HepG2 (cell line): ENCODE data around the gene SLIT3. TPM values are rescaled to one million over a fixed set of nuclear protein-coding genes. Genes with fewer than 3 reads are reported as not detected.

Experiments
- ATAC-seq: fragments of 200-7000 bp; cut with Tn5 transposase; 3 replicates; pipeline ENCODE4 v1.9.1; 2020; ENCODE audit warnings: mild to moderate bottlenecking, moderate library complexity
- BruUV-seq: library from RNA; stranded (reverse); fragments of 400-500 nt; replicated peaks from 2 replicates; lab custom pipeline; 2021; lab: Mats Ljungman, UMichigan
- CTCF ChIA-PET: fragments of 300-600 bp; formaldehyde crosslinking; extraction: SDS; loops from one replicate; lab custom pipeline; 2021; ENCODE audit warnings: low total read pairs, inconsistent platforms, low intra/inter-chr PET ratio; lab: Yijun Ruan, JAX
- POLR2A ChIA-PET: fragments of 350-600 bp; sonication (Branson Sonifier 250); formaldehyde crosslinking; loops from one replicate; lab custom pipeline; 2020; ENCODE audit warnings: antibody characterized with exemption, inconsistent platforms; lab: Yijun Ruan, JAX
- DNase-seq: peaks from one replicate; pipeline ENCODE4 v3.0.0-alpha.2; 2015; ENCODE audit warnings: low spot score
- FAIRE-seq: peaks from 3 replicates; lab custom pipeline; 2011; peaks lifted over from hg19 to GRCh38; lab: Jason Lieb, UNC
- H2AFZ ChIP-seq: one replicate; pipeline ENCODE4 v1.6.1; 2011; ENCODE audit warnings: low read length, inconsistent platforms
- H3K27ac ChIP-seq: fragments of 300-600 bp; 3 replicates; pipeline ENCODE4 v1.8.0; 2011; ENCODE audit warnings: mixed run types, mild to moderate bottlenecking, mixed read lengths, low read length, inconsistent platforms; ENCODE audit not compliant: insufficient read depth; ENCODE audit errors: extremely low read length
- H3K27me3 ChIP-seq, 2 experiments: fragments of 200-600 bp in 1 of 2; 2 replicates in 1 of 2; 3 replicates in 1 of 2; pipeline versions ENCODE4 v1.6.0 to v1.8.0; 2011; ENCODE audit warnings: low read length in 2 of 2, mild to moderate bottlenecking in 2 of 2, moderate library complexity in 2 of 2, inconsistent platforms in 1 of 2; ENCODE audit not compliant: insufficient read depth in 2 of 2, control insufficient read depth in 1 of 2
- H3K36me3 ChIP-seq, 2 experiments: fragments of 200-600 bp in 1 of 2; replicated peaks in 1 of 2; 2 replicates in 1 of 2; 3 replicates in 1 of 2; pipeline versions ENCODE4 v1.5.1 to v1.8.0; 2011; ENCODE audit warnings: low read length in 2 of 2, inconsistent platforms in 1 of 2; ENCODE audit not compliant: insufficient read depth in 2 of 2, control insufficient read depth in 1 of 2
- H3K4me1 ChIP-seq: 2 replicates; pipeline ENCODE4 v1.5.1; 2012; ENCODE audit warnings: low read length, inconsistent platforms; ENCODE audit not compliant: insufficient read depth
- H3K4me2 ChIP-seq: 2 replicates; pipeline ENCODE4 v1.6.0; 2011; ENCODE audit warnings: low read depth, low read length, inconsistent platforms
- H3K4me3 ChIP-seq, 3 experiments: fragments of 200-600 bp in 1 of 3; sonication (generic), shearing (Covaris generic) in 1 of 3; replicated peaks in 1 of 3; 2 replicates each; pipeline ENCODE4 v1.5.1; 2011 to 2016; ENCODE audit warnings: low read length in 3 of 3, inconsistent platforms in 2 of 3, low read depth in 2 of 3, mild to moderate bottlenecking in 2 of 3, control low read depth in 1 of 3, mixed read lengths in 1 of 3; ENCODE audit not compliant: insufficient read depth in 1 of 3
- H3K79me2 ChIP-seq: one replicate; pipeline ENCODE4 v1.6.1; 2011; ENCODE audit warnings: low read length, inconsistent platforms; ENCODE audit not compliant: insufficient read depth
- H3K9ac ChIP-seq: 2 replicates; pipeline ENCODE4 v1.6.0; 2011; ENCODE audit warnings: mild to moderate bottlenecking, low read depth, low read length, inconsistent platforms; ENCODE audit not compliant: insufficient read depth
- H3K9me3 ChIP-seq: 2 replicates; pipeline ENCODE4 v1.5.1; 2012; ENCODE audit warnings: mild to moderate bottlenecking, low read length
- H4K20me1 ChIP-seq: 2 replicates; pipeline ENCODE4 v1.6.0; 2011; ENCODE audit warnings: inconsistent platforms, mild to moderate bottlenecking, low read length, moderate library complexity; ENCODE audit not compliant: insufficient read depth
- CENPX ChIP-seq: sonication (generic); formaldehyde crosslinking; IDR thresholded peaks from 2 replicates; pipeline ENCODE4 v1.9.0; 2021; ENCODE audit warnings: mild to moderate bottlenecking, missing genetic modification reagents, moderate library complexity
- EHMT2 ChIP-seq: fragments of 200-600 bp; sonication (generic); IDR thresholded peaks from 2 replicates; pipeline ENCODE4 v1.7.0; 2017; ENCODE audit warnings: antibody characterized with exemption, low read depth, low read length, borderline replicate concordance
- ELF3 ChIP-seq: IDR thresholded peaks from 2 replicates; pipeline ENCODE4 v1.6.1; 2016; ENCODE audit warnings: missing genetic modification reagents, missing compliant biosample characterization
- HDAC2 ChIP-seq: sonication (generic); formaldehyde crosslinking; IDR thresholded peaks from 2 replicates; pipeline ENCODE4 v1.4.0; 2020; ENCODE audit warnings: missing genetic modification reagents
- HOXA5 ChIP-seq: sonication (generic); formaldehyde crosslinking; IDR thresholded peaks from 2 replicates; pipeline ENCODE4 v1.4.0; 2020; ENCODE audit warnings: missing genetic modification reagents
- KLF11 ChIP-seq: IDR thresholded peaks from 2 replicates; pipeline ENCODE4 v1.6.1; 2016; ENCODE audit warnings: missing compliant biosample characterization
- MBNL3 ChIP-seq: fragments of 250-450 bp; sonication (Bioruptor Pico); conservative IDR thresholded peaks from 2 replicates; pipeline ENCODE4 v1.8.0; 2022; ENCODE audit warnings: mild to moderate bottlenecking, inconsistent platforms
- MTF1 ChIP-seq: sonication (generic); formaldehyde crosslinking; IDR thresholded peaks from 2 replicates; pipeline ENCODE4 v1.5.0; 2020; ENCODE audit warnings: missing genetic modification reagents
- NR2F2 ChIP-seq: IDR thresholded peaks from 2 replicates; pipeline ENCODE4 v1.6.1; 2012; ENCODE audit warnings: low read depth, inconsistent platforms, borderline replicate concordance
- POGZ ChIP-seq: sonication (generic); formaldehyde crosslinking; IDR thresholded peaks from 2 replicates; pipeline ENCODE4 v1.4.0; 2020; ENCODE audit warnings: mild to moderate bottlenecking, missing genetic modification reagents
- XRCC5 ChIP-seq: fragments of 200-400 bp; formaldehyde crosslinking; optimal IDR thresholded peaks from 2 replicates; pipeline ENCODE3; 2017; ENCODE audit warnings: mild to moderate bottlenecking, low read length
- ZNF160 ChIP-seq: sonication (generic); formaldehyde crosslinking; IDR thresholded peaks from 2 replicates; pipeline ENCODE4 v1.8.0; 2022; ENCODE audit warnings: mild to moderate bottlenecking, inconsistent platforms, missing genetic modification reagents
- ZNF274 ChIP-seq: sonication (generic); formaldehyde crosslinking; IDR thresholded peaks from 2 replicates; pipeline ENCODE4 v1.5.1; 2020; ENCODE audit warnings: mild to moderate bottlenecking, missing genetic modification reagents
- ZNF3 ChIP-seq: IDR thresholded peaks from 2 replicates; pipeline ENCODE4 v1.7.0; 2017; ENCODE audit warnings: inconsistent platforms
- ZNF441 ChIP-seq: sonication (generic); formaldehyde crosslinking; IDR thresholded peaks from 2 replicates; pipeline ENCODE4 v1.7.0; 2021; ENCODE audit warnings: missing genetic modification reagents, borderline replicate concordance
- ZNF510 ChIP-seq: sonication (generic); formaldehyde crosslinking; IDR thresholded peaks from 2 replicates; pipeline ENCODE4 v1.4.0; 2020; ENCODE audit warnings: low read depth, mild to moderate bottlenecking, missing genetic modification reagents
- ZNF512 ChIP-seq: sonication (generic); formaldehyde crosslinking; IDR thresholded peaks from 2 replicates; pipeline ENCODE4 v1.4.0; 2020; ENCODE audit warnings: mild to moderate bottlenecking, missing genetic modification reagents
- ZNF547 ChIP-seq: sonication (generic); formaldehyde crosslinking; IDR thresholded peaks from 2 replicates; pipeline ENCODE4 v1.5.1; 2020; ENCODE audit warnings: mild to moderate bottlenecking, missing genetic modification reagents
- ZNF550 ChIP-seq: sonication (generic); formaldehyde crosslinking; IDR thresholded peaks from 2 replicates; pipeline ENCODE4 v1.4.0; 2020; ENCODE audit warnings: mild to moderate bottlenecking, missing genetic modification reagents, borderline replicate concordance
- ZNF572 ChIP-seq: sonication (generic); formaldehyde crosslinking; IDR thresholded peaks from 2 replicates; pipeline ENCODE4 v1.5.1; 2020; ENCODE audit warnings: mild to moderate bottlenecking, missing genetic modification reagents
- ZNF83 ChIP-seq: sonication (generic); formaldehyde crosslinking; IDR thresholded peaks from 2 replicates; pipeline ENCODE4 v1.4.0; 2020; ENCODE audit warnings: missing genetic modification reagents, mild to moderate bottlenecking, borderline replicate concordance
- ZNF883 ChIP-seq: sonication (generic); formaldehyde crosslinking; IDR thresholded peaks from 2 replicates; pipeline ENCODE4 v1.5.1; 2020; ENCODE audit warnings: mild to moderate bottlenecking, missing genetic modification reagents; ENCODE audit errors: not compliant biosample characterization
- WGBS: methylation state at CpG from one replicate; pipeline ENCODE4 v1.1.6; 2017; ENCODE audit warnings: low lambda C conversion rate; 5-methylcytosine and 5-hydroxymethylcytosine counted together
- in situ Hi-C: cut with HindIII; loops from 2 replicates; pipeline ENCODE4 v1.10.0; 2017; ENCODE audit warnings: low pct_unique_long_range_greater_than_20kb; ENCODE audit not compliant: extremely low pct_ligation_motif_present
- intact Hi-C: fragments of 100-400 bp; cut with micrococcal nuclease; formaldehyde crosslinking; loops from one replicate; pipeline ENCODE4 v1.10.0; 2022; ENCODE audit not compliant: unreplicated experiment
- polyA plus RNA-seq, 8 experiments: library from polyadenylated mRNA; depleted of rRNA in 3 of 8; stranded (reverse) in 7 of 8; unstranded in 1 of 8; fragments of >200 nt; fragmentation: Illumina TruSeq in 4 of 8; extraction: Trizol in 4 of 8; gene quantifications; 2 replicates each; pipeline versions ENCODE4 v1.2.1 to v1.2.3, GENCODE V29; 2011 to 2016; ENCODE audit warnings: low read depth in 4 of 8, missing spikeins in 1 of 8, mixed read lengths in 1 of 8; ENCODE audit not compliant: insufficient read depth in 1 of 8
- total RNA-seq, 5 experiments: library from RNA; depleted of rRNA; stranded (reverse); fragments of >200 nt; fragmentation: Illumina TruSeq; extraction: Trizol; gene quantifications; 2 replicates each; pipeline ENCODE4 v1.2.3, GENCODE V29; 2016; ENCODE audit warnings: low read depth in 1 of 5

The SLIT3 gene
- total and polyA plus RNA-seq, 2 of the 13 experiments (the other 11 are each of a cell fraction or from before 2014, with no cell fraction given) = not detected

- BruUV-seq = no TSS peak
- Histone ChIP-seq H3K9me3 (no peaks in the 10 kb centered on the region), H3K4me1 (no peaks in the 10 kb centered on the region), H3K79me2 (no peaks in the 10 kb centered on the region), H3K9ac (no peak overlapping the region), H3K36me3 (no peaks in the 10 kb centered on the region)
- in situ Hi-C loops = no loop called here
- FAIRE-seq = no peak
- ChIA-PET CTCF (no interaction called here), POLR2A (no interaction called here)
- TF ChIP-seq ZNF274 (CRISPR knock-in tag) (no peak), ZNF83 (CRISPR knock-in tag) (no peak), ZNF512 (no peak), XRCC5 (no peak), ZNF3 (CRISPR knock-in tag) (no peak), NR2F2 (no peak), ELF3 (CRISPR knock-in tag) (no peak)
- TF ChIP-seq, all 625 proteins: peak for 0
- ATAC-seq (no peak), DNase-seq (no peak)
- 6% methylated on average over 5 of the region's 7 CpGs for WGBS
- H3K4me2 ChIP-seq = no peak overlapping the region
- intact Hi-C loops = no loop called here
- H2AFZ ChIP-seq = no peak overlapping the region
- no peaks in the 10 kb centered on the region for H4K20me1 ChIP-seq
- no peak overlapping the region for H3K4me3 ChIP-seq
- no peak overlapping the region for H3K27ac ChIP-seq
- peaks cover 0 to 2% of the 10 kb centered on the region in 2 experiments; a peak in 1 of 5 replicates for H3K27me3 ChIP-seq
Observed at GRCh38 chr5:169125571-169125970, 175.4 kb downstream of the SLIT3 start.

GRCh38 chr5:169122951-169123350, 178.0 kb downstream of the SLIT3 start:
- no peak for FAIRE-seq
- ATAC-seq = no peak
- POLR2A ChIA-PET = no interaction called here
- TF ChIP-seq POGZ (no peak), HDAC2 (CRISPR knock-in tag) (no peak), MBNL3 (CRISPR knock-in tag) (no peak), KLF11 (CRISPR knock-in tag) (no peak), HOXA5 (CRISPR knock-in tag) (no peak), ZNF883 (CRISPR knock-in tag) (no peak), EHMT2 (no peak), ZNF572 (CRISPR knock-in tag) (no peak), ZNF550 (CRISPR knock-in tag) (no peak), ZNF441 (no peak), ZNF160 (no peak), MTF1 (no peak), CENPX (CRISPR knock-in tag) (no peak), ZNF547 (no peak), ZNF510 (no peak)

More at GRCh38 chr5:169122951-169123350, 178.0 kb downstream of the SLIT3 start:
- 0% methylated on average over 1 of the region's 1 CpG for WGBS
- intact Hi-C loops = no loop called here
- H3K4me1 ChIP-seq = no peaks in the 10 kb centered on the region
- H3K79me2 ChIP-seq = no peaks in the 10 kb centered on the region
- no peak for DNase-seq
- H3K9ac ChIP-seq = no peak overlapping the region
- H3K4me3 ChIP-seq = no peak overlapping the region
- H3K27ac ChIP-seq = no peak overlapping the region
- no peaks in the 10 kb centered on the region for H4K20me1 ChIP-seq
- peaks cover 0 to 2% of the 10 kb centered on the region in 2 experiments; a peak in 1 of 5 replicates for H3K27me3 ChIP-seq
- in situ Hi-C loops = no loop called here
- no TSS peak for BruUV-seq
- H2AFZ ChIP-seq = no peak overlapping the region
- no peak overlapping the region for H3K4me2 ChIP-seq
- no peaks in the 10 kb centered on the region for H3K9me3 ChIP-seq
- no peaks in the 10 kb centered on the region for H3K36me3 ChIP-seq
- CTCF ChIA-PET = no interaction called here
